ENCODE data around the gene IFT43.

The IFT43 gene

GRCh38 chr14:75995372-75996041, 9.9 kb downstream of the IFT43 start:
- Histone ChIP-seq H3K79me2 (ENCODE audit: insufficient read depth, low read depth) (no peaks in the 10 kb centered on the region), H4K20me1 (ENCODE audit: insufficient read depth) (no peaks in the 10 kb centered on the region), H3K36me3 (ENCODE audit: insufficient read depth) (no peaks in the 10 kb centered on the region), H3K27me3 (ENCODE audit: insufficient read depth, low read depth) (no peaks in the 10 kb centered on the region), H3K27ac (no peak overlapping the region), H3K4me3 (IDR thresholded peaks at IDR 0.05; ENCODE audit: insufficient read depth, low read depth, low read length) (no peak overlapping the region), H3K9ac (no peak overlapping the region), H2AFZ (ENCODE audit: low read depth) (no peak overlapping the region), H3K4me2 (no peak overlapping the region), H3K4me1 (ENCODE audit: low read depth, poor library complexity, severe bottlenecking) (peaks cover 12% of the 10 kb centered on the region)
- TF ChIP-seq, protein P1, sequence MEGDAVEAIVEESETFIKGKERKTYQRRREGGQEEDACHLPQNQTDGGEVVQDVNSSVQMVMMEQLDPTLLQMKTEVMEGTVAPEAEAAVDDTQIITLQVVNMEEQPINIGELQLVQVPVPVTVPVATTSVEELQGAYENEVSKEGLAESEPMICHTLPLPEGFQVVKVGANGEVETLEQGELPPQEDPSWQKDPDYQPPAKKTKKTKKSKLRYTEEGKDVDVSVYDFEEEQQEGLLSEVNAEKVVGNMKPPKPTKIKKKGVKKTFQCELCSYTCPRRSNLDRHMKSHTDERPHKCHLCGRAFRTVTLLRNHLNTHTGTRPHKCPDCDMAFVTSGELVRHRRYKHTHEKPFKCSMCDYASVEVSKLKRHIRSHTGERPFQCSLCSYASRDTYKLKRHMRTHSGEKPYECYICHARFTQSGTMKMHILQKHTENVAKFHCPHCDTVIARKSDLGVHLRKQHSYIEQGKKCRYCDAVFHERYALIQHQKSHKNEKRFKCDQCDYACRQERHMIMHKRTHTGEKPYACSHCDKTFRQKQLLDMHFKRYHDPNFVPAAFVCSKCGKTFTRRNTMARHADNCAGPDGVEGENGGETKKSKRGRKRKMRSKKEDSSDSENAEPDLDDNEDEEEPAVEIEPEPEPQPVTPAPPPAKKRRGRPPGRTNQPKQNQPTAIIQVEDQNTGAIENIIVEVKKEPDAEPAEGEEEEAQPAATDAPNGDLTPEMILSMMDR (conservative IDR thresholded peaks at IDR 0.05; ENCODE audit: low read depth, low read length), result no peak

DNA sequence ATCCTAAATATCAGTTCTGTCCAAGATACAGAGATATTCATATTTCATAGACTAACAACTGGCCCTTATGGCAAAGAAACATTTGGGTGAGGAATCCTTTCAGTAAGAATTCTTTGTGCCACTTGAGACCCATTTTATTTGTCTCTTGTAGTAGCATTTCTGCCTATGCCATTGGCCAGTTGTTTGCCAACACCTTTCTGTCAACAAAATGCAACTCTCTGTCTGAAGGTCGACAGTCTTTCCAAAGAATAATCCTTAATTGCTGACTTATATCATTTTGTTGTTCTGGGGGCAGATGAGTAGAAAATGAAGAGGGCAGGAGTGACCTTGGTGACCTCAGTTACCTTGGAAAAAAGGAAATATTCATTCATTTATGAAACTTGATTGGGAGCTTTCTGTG, 10.9 kb downstream of the IFT43 start:
- TF ChIP-seq, protein P1 (conservative IDR thresholded peaks at IDR 0.05; ENCODE audit: low read depth, low read length), result no peak
- no peaks in the 10 kb centered on the region for H3K36me3 ChIP-seq (ENCODE audit: insufficient read depth)
- peaks cover 12% of the 10 kb centered on the region for H3K4me1 ChIP-seq (ENCODE audit: low read depth, poor library complexity, severe bottlenecking)
- H4K20me1 ChIP-seq (ENCODE audit: insufficient read depth), result no peaks in the 10 kb centered on the region
- H3K79me2 ChIP-seq (ENCODE audit: insufficient read depth, low read depth), result no peaks in the 10 kb centered on the region
- no peak overlapping the region for H3K4me3 ChIP-seq (IDR thresholded peaks at IDR 0.05; ENCODE audit: insufficient read depth, low read depth, low read length)
- H3K27me3 ChIP-seq (ENCODE audit: insufficient read depth, low read depth), result no peaks in the 10 kb centered on the region
- H3K9ac ChIP-seq, result no peak overlapping the region
- H3K27ac ChIP-seq, result no peak overlapping the region
- H3K4me2 ChIP-seq, result no peak overlapping the region
- no peak overlapping the region for H2AFZ ChIP-seq (ENCODE audit: low read depth)

GRCh38 chr14:75999511-76000190, 14.1 kb downstream of the IFT43 start:
- no peaks in the 10 kb centered on the region for H3K27me3 ChIP-seq (ENCODE audit: insufficient read depth, low read depth)
- no peak overlapping the region for H2AFZ ChIP-seq (ENCODE audit: low read depth)
- no peak overlapping the region for H3K27ac ChIP-seq
- H3K4me3 ChIP-seq (IDR thresholded peaks at IDR 0.05; ENCODE audit: insufficient read depth, low read depth, low read length), result no peak overlapping the region
- TF ChIP-seq, protein P1 (conservative IDR thresholded peaks at IDR 0.05; ENCODE audit: low read depth, low read length), result no peak
- H3K4me2 ChIP-seq, result no peak overlapping the region
- no peaks in the 10 kb centered on the region for H3K79me2 ChIP-seq (ENCODE audit: insufficient read depth, low read depth)
- H3K36me3 ChIP-seq (ENCODE audit: insufficient read depth), result no peaks in the 10 kb centered on the region
- H3K9ac ChIP-seq, result no peak overlapping the region
- H3K4me1 ChIP-seq (ENCODE audit: low read depth, poor library complexity, severe bottlenecking), result no peaks in the 10 kb centered on the region
- no peaks in the 10 kb centered on the region for H4K20me1 ChIP-seq (ENCODE audit: insufficient read depth)

DNA sequence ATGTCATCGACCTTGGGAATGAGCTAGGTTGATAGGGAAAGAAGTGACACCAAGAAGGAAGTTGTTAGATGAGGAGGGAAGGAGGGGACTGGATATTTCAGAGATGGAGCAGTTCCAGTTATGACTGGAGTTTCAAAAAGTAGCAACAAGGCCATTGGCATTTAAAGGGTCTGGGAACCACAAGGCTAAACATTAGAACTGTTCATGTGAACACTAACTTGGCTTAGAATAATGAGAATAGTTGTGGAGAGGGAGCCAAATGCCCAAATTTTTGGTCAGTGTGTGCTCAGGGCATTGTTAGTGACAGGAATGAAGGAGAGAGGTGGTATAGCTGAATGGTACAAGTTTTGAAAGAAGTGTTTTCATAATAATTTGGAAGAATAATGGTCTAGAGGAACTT, 16.8 kb downstream of the IFT43 start:
- no peak overlapping the region for H3K4me2 ChIP-seq
- H4K20me1 ChIP-seq (ENCODE audit: insufficient read depth), result no peaks in the 10 kb centered on the region
- no peak overlapping the region for H3K4me3 ChIP-seq (IDR thresholded peaks at IDR 0.05; ENCODE audit: insufficient read depth, low read depth, low read length)
- no peaks in the 10 kb centered on the region for H3K27me3 ChIP-seq (ENCODE audit: insufficient read depth, low read depth)
- no peaks in the 10 kb centered on the region for H3K36me3 ChIP-seq (ENCODE audit: insufficient read depth)
- TF ChIP-seq, protein P1 (conservative IDR thresholded peaks at IDR 0.05; ENCODE audit: low read depth, low read length), result no peak
- no peaks in the 10 kb centered on the region for H3K4me1 ChIP-seq (ENCODE audit: low read depth, poor library complexity, severe bottlenecking)
- no peak overlapping the region for H3K9ac ChIP-seq
- H3K79me2 ChIP-seq (ENCODE audit: insufficient read depth, low read depth), result no peaks in the 10 kb centered on the region
- no peak overlapping the region for H2AFZ ChIP-seq (ENCODE audit: low read depth)
- no peak overlapping the region for H3K27ac ChIP-seq

Data from KMS-11 (cell line).